VCaP (cell line): ENCODE results near the gene PLEKHA6.
A peak's percentile ranks its signal among the peaks of the same experiment; 100 is the strongest.

Experiments
- H3K27ac ChIP-seq: fragments of 450-650 bp; 2 replicates; pipeline ENCODE4 v1.5.1; 2017
- TF ChIP-seq, protein P1 (sequence below): fragments of 450-650 bp; conservative IDR thresholded peaks from 2 replicates; pipeline ENCODE4 v1.5.1; 2017; ENCODE audit warnings: mild to moderate bottlenecking, moderate library complexity

The PLEKHA6 gene

DNA sequence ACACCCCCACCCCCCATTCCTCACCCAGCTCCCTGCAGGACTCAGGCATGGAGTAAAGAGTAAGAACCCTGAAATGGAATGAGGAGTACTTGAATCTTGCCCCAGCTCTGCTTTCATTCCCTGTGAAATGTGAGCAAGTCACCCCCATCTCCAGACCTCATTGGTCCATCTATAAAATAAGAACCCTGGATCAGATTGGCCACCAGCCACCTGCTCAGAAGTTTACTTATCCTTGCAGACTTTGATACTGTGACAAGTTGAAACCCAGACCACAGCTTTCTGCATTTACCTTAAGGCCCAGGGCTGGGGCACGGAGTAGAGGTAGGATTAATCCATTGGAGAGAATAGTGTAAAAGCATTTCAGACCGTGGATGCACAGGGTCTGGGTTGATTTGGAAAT, 165.6 kb downstream of the PLEKHA6 start:
- TF ChIP-seq, protein P1, sequence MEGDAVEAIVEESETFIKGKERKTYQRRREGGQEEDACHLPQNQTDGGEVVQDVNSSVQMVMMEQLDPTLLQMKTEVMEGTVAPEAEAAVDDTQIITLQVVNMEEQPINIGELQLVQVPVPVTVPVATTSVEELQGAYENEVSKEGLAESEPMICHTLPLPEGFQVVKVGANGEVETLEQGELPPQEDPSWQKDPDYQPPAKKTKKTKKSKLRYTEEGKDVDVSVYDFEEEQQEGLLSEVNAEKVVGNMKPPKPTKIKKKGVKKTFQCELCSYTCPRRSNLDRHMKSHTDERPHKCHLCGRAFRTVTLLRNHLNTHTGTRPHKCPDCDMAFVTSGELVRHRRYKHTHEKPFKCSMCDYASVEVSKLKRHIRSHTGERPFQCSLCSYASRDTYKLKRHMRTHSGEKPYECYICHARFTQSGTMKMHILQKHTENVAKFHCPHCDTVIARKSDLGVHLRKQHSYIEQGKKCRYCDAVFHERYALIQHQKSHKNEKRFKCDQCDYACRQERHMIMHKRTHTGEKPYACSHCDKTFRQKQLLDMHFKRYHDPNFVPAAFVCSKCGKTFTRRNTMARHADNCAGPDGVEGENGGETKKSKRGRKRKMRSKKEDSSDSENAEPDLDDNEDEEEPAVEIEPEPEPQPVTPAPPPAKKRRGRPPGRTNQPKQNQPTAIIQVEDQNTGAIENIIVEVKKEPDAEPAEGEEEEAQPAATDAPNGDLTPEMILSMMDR: no peak
- no peak overlapping the region for H3K27ac ChIP-seq

DNA sequence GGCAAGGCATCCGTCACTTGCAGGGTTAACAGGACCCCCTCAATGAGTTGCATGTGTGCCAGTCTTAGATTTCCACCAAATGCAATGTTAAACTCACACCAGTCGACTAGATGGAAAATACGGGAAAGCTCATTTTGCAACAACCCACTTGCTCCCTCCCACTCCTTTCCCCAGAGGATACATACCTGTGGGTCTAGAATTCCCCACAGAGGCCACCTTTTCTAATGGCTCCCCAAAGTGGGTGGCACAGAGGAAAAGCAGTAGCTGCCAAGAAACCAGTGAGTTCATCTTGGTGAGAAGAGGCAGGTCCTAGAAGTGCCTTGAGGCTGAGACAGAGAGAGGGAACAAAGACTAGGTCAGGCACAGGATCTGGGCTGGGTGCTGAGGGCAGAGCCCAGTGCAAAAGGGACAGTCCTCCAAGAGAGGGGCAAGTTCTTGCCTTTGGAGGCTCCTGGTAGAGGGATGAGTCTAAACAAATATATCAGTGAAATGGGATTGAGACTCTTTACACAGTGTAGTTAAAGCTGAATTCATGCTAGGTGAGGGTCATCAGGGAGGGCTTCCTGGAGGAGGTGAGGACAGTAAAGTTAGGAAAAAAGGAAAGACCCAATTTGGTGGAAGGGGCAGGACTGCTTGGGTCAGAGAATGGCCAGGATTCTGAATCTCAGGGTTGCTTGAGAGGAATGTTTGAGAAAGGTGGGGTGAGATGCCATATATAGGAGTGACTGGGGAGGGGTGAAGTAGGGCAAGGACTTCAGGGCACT, 167.0 kb downstream of the PLEKHA6 start:
- TF ChIP-seq, protein P1: no peak
- H3K27ac ChIP-seq: no peak overlapping the region

GRCh38 chr1:204192046-204192445, 167.7 kb downstream of the PLEKHA6 start:
- TF ChIP-seq, protein P1: no peak

GRCh38 chr1:204191456-204191855, 168.3 kb downstream of the PLEKHA6 start:
- no peak overlapping the region for H3K27ac ChIP-seq
- TF ChIP-seq, protein P1: no peak

More at GRCh38 chr1:204192046-204192445, 167.7 kb downstream of the PLEKHA6 start:
- no peak overlapping the region for H3K27ac ChIP-seq

GRCh38 chr1:204190212-204191211, 169.2 kb downstream of the PLEKHA6 start:
- TF ChIP-seq, protein P1: no peak
- H3K27ac ChIP-seq: peak overlapping the region; percentile 13; the same call in 1 of the 2 replicates

DNA sequence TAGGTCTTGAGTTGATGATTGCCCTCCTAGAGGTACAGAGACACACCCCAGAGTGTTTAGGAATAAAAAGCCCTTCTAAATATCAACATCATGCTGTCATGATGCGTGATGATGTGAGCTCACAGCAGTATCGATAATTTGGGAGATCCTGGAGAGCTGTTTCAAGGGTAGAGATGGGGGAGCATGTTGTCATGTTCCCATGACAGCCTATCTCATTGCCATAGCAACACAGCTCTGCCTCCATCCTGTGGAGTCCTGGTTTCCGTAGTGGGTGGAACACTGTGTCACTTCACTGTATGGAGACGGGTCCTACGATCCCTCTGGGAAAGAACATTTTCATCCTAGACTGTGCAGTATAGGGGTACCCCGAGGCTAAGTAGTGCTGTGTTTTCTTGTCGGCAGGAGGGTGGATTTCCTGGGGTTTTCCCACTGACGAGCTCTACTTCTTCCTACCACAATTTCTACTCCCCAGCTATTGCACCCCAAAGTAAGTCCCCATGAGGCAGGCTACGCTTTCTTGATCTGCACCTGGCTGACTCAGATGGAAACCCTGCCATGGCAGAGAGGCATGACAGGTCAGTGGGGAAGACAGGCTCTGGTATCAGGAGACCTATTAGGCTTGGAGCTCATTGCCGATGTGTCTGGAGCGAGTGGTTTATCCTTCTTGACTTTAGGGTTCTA, 170.6 kb downstream of the PLEKHA6 start:
- TF ChIP-seq, protein P1: no peak
- H3K27ac ChIP-seq: no peak overlapping the region

- TF ChIP-seq, protein P1: no peak
- no peak overlapping the region for H3K27ac ChIP-seq
Measured at GRCh38 chr1:204186597-204186996, 173.1 kb downstream of the PLEKHA6 start.
